ENCODE measurements around the gene FBXL7. TPM values are rescaled to one million over a fixed set of nuclear protein-coding genes. Genes with fewer than 3 reads are reported as not detected.

The FBXL7 gene
- total RNA-seq, 1 donor from 2014 or later = 30.4 TPM

DNA sequence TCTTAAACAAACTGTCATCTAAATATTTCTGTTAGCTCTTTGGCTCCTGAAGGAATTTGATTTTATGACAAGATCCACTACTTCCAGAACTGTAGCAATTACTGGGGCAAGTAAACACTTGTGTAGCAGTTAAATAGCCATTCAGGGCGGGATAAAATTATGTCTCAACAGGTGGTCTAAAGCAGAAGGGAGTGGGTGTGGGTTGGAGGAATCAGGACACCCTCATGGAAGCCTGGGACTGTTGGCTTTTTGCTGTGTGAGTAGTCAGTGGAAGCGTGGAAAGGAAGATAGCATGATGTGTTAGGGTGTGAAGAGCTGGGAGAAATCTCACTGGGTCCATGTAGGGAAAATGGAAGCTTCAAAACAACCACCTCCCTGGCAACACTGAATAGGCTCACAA, 127.1 kb downstream of the FBXL7 start:
- Histone ChIP-seq H3K9me3 (no peaks in the 10 kb centered on the region), H3K4me1 (peaks cover 0 to 6% of the 10 kb centered on the region in 2 donors), H3K27me3 (no peaks in the 10 kb centered on the region), H3K36me3 (no peaks in the 10 kb centered on the region), H3K27ac (no peak overlapping the region), H3K4me3 (no peak overlapping the region)
- intact Hi-C loops (cut with DNase I) = loop anchor here (10.0 kb wide), 1 partner anchor 362 kb away; no protein-coding TSS in a partner anchor
- no peak for DNase-seq (ENCODE audit: low spot score in 2 of 2)
- TF ChIP-seq, protein P1, sequence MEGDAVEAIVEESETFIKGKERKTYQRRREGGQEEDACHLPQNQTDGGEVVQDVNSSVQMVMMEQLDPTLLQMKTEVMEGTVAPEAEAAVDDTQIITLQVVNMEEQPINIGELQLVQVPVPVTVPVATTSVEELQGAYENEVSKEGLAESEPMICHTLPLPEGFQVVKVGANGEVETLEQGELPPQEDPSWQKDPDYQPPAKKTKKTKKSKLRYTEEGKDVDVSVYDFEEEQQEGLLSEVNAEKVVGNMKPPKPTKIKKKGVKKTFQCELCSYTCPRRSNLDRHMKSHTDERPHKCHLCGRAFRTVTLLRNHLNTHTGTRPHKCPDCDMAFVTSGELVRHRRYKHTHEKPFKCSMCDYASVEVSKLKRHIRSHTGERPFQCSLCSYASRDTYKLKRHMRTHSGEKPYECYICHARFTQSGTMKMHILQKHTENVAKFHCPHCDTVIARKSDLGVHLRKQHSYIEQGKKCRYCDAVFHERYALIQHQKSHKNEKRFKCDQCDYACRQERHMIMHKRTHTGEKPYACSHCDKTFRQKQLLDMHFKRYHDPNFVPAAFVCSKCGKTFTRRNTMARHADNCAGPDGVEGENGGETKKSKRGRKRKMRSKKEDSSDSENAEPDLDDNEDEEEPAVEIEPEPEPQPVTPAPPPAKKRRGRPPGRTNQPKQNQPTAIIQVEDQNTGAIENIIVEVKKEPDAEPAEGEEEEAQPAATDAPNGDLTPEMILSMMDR (IDR thresholded peaks at IDR 0.05) = no peak

DNA sequence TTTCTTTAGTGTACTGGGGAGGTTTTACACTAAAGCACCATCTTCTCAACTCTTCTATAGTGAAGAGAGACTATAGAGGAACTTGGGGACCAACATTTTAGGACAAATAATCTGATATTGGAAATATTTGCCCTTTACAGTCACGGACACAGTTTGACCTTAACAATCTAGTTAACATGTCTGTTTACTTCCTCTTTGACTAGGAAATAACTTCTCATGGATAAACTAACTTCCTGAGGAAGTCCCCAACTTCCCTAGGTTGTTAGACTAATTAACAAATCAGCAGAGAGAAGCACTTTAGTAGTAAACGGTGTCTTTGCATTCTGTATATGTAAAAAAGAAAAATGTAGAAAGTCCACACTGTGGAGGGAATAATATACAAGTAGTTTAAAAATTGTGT, 127.7 kb downstream of the FBXL7 start:
- intact Hi-C loops (cut with DNase I) = loop anchor here (10.0 kb wide), 1 partner anchor 363 kb away; no protein-coding TSS in a partner anchor
- Histone ChIP-seq H3K27me3 (no peaks in the 10 kb centered on the region), H3K36me3 (no peaks in the 10 kb centered on the region), H3K9me3 (no peaks in the 10 kb centered on the region), H3K4me1 (peaks cover 0 to 6% of the 10 kb centered on the region in 2 donors), H3K27ac (no peak overlapping the region), H3K4me3 (no peak overlapping the region)
- no peak for DNase-seq (ENCODE audit: low spot score in 2 of 2)
- TF ChIP-seq, protein P1 (IDR thresholded peaks at IDR 0.05) = no peak

DNA sequence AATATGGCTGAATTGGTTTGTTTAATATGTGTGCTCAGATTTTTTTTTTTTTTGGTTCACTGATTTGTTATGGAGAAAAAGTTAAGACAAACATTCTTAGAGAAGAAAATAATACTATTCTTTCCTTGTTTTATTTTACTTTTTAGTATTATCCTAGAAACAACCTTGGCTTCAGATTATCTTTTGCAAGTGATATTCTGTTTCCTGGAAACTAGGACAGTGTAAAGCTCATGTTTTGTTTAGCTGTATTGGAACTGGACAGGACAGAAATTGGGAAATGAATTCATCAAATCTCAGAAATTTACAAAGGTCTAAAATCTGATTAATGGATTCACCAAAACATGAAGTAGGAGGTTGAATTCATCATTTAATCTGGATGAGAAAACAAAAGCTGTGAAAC, 130.5 kb downstream of the FBXL7 start:
- Histone ChIP-seq H3K27me3 (no peaks in the 10 kb centered on the region), H3K36me3 (no peaks in the 10 kb centered on the region), H3K4me3 (no peak overlapping the region), H3K27ac (no peak overlapping the region), H3K9me3 (no peaks in the 10 kb centered on the region), H3K4me1 (peaks cover 0 to 8% of the 10 kb centered on the region in 2 donors)
- intact Hi-C loops (cut with DNase I) = no loop called here
- no peak for DNase-seq (ENCODE audit: low spot score in 2 of 2)
- TF ChIP-seq, protein P1 (IDR thresholded peaks at IDR 0.05) = no peak

DNA sequence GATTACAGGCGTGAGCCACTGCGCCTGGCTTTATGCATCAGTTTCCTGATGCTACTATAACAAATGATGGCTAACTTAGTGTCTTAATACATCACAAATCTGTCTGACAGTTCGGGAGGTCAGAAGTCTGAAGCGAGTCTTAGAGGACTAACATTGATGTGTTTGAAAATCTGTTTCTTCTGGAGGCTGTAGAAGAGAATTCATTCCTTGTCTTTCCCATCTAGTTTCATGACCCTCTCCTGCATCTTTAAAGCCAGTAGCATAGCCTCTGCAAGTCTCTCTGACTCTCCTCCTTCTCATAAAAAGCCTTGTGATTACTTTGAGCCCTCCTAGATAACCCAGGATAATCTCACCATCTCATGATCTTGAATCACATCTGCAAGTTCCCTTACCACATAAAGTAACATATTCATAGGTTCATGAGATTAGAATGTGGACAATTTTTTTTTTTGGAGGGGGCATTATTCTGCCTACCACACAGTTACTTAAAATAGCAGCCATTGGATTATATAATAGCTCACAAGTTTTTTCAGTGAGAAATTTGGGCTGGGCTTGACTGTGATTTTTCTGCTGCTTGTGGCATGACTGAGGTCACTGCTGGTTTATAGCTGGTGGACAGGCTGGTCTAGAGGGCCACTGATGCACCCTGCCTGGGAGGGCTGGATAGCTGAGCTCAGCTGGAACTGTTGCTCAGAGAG, 134.8 kb downstream of the FBXL7 start:
- Histone ChIP-seq H3K4me1 (peaks cover 0 to 26% of the 10 kb centered on the region in 2 donors), H3K36me3 (no peaks in the 10 kb centered on the region), H3K27ac (peak overlapping the region; percentile 36 to 59), H3K9me3 (no peaks in the 10 kb centered on the region), H3K27me3 (no peaks in the 10 kb centered on the region), H3K4me3 (peak overlapping the region in 1 of 2 donors; percentile 8)
- intact Hi-C loops (cut with DNase I) = no loop called here
- DNase-seq (ENCODE audit: low spot score in 2 of 2) = no peak
- TF ChIP-seq, protein P1 (IDR thresholded peaks at IDR 0.05) = no peak

DNA sequence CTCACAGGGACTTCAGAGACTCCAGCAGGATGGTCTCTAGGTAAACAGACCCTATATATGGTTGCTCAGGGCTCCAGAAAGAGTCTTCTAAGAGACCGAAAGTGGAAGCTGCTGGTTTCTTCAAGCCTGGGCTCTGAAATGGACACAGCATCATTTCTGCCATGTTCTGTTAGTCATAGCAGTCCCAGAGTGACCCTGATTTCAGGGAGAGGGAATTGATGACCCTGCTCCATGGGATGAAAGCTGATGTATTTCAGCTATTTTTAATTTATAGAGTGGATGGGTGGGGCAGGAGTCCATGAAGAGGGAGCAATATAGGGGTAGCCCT, 135.3 kb downstream of the FBXL7 start:
- Histone ChIP-seq H3K4me1 (peaks cover 0 to 26% of the 10 kb centered on the region in 2 donors), H3K9me3 (no peaks in the 10 kb centered on the region), H3K27me3 (no peaks in the 10 kb centered on the region), H3K4me3 (peak overlapping the region in 1 of 2 donors; percentile 8), H3K36me3 (no peaks in the 10 kb centered on the region), H3K27ac (peak overlapping the region; percentile 36 to 59)
- TF ChIP-seq, protein P1 (IDR thresholded peaks at IDR 0.05) = no peak
- intact Hi-C loops (cut with DNase I) = no loop called here
- DNase-seq (ENCODE audit: low spot score in 2 of 2) = no peak

All from ascending aorta (tissue), 2 donors.